Naive thymus-derived CD8-positive, alpha-beta T cell (primary cell): ENCODE results near the gene ACSF2. TPM values are rescaled to one million over a fixed set of nuclear protein-coding genes. Genes with fewer than 3 reads are reported as not detected.
"Not testable (repeated sequence)": the region's sequence is repeated elsewhere in the genome, so short reads cannot be mapped to it uniquely, and the experiment has no call there.

Experiments
- ATAC-seq, 2 donors: fragments of 150-1000 bp; cut with Tn5 transposase in 1 of 2; sonication (Bioruptor Pico), chemical (Tn5 transposase) in 1 of 2; 1 replicate in 1 of 2; 2 replicates in 1 of 2; pipeline ENCODE4 v1.10.0; 2021; ENCODE audit warnings: mild to moderate bottlenecking in 2 of 2, moderate library complexity in 2 of 2
- POLR2A ChIA-PET: fragments of 350-600 bp; sonication (Branson Sonifier 250); formaldehyde crosslinking; loops from one replicate; lab custom pipeline; 2021; ENCODE audit warnings: antibody characterized with exemption; lab: Charles Lee
- DNase-seq, 10 donors: peaks; one replicate each; pipeline versions ENCODE4 v3.0.0 to v3.0.0-alpha.2; 2020 to 2022
- H3K27ac Mint-ChIP-seq, 10 donors: one replicate each; pipeline ENCODE4 v1.8.0; 2020 to 2022; ENCODE audit warnings: mild to moderate bottlenecking in 10 of 10, mixed read lengths in 10 of 10, moderate library complexity in 4 of 10, inconsistent platforms in 1 of 10
- H3K27me3 Mint-ChIP-seq, 5 donors: one replicate each; pipeline ENCODE4 v1.8.0; 2021 to 2022; ENCODE audit warnings: mixed read lengths in 5 of 5
- H3K36me3 Mint-ChIP-seq, 3 donors: one replicate each; pipeline ENCODE4 v1.8.0; 2020 to 2022; ENCODE audit warnings: mixed read lengths in 3 of 3, mild to moderate bottlenecking in 2 of 3, inconsistent platforms in 1 of 3
- H3K4me1 Mint-ChIP-seq, 4 donors: one replicate each; pipeline ENCODE4 v1.8.0; 2021 to 2022; ENCODE audit warnings: mixed read lengths in 4 of 4
- H3K4me3 Mint-ChIP-seq, 10 donors: one replicate each; pipeline ENCODE4 v1.8.0; 2020 to 2022; ENCODE audit warnings: mild to moderate bottlenecking in 10 of 10, mixed read lengths in 10 of 10, moderate library complexity in 6 of 10, inconsistent platforms in 1 of 10
- H3K9me3 Mint-ChIP-seq, 9 donors: one replicate each; pipeline ENCODE4 v1.8.0; 2020 to 2022; ENCODE audit warnings: mixed read lengths in 9 of 9, mild to moderate bottlenecking in 3 of 9, inconsistent platforms in 1 of 9, moderate library complexity in 1 of 9
- polyA plus RNA-seq, 3 donors: library from polyadenylated mRNA; unstranded; fragments of 300-500 nt; fragmentation: Illumina TruSeq; gene quantifications; one replicate each; pipeline ENCODE4 v1.2.3, GENCODE V29; 2021
- total RNA-seq, 8 experiments: library from RNA in 2 of 8; stranded (reverse) in 2 of 8; gene quantifications; one replicate each; pipeline ENCODE4 v1.2.3 and lab custom pipeline; 2021 to 2026

ACSF2 gene
- total and polyA plus RNA-seq, 5 experiments from 2014 or later = 1.2 to 25.9 (median 2.3) TPM

DNA sequence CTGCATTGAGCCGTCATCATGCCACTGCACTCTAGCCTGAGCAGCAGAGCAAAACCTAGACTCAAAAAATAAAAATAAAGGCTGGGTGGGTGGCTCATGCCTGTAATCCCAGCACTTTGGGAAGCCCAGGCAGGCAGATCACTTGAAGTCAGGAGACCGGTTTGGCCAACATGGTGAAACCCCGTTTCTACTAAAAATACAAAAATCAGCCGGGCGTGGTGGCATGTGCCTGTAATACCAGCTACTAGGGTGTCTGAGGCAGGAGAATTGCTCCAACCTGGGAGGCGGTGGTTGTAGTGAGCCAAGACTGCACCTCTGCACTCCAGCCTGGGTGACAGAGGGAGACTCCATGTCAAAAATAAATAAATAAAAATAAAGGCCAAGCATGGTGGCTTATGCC is 2.1 kb downstream of the ACSF2 start:
- POLR2A ChIA-PET, ATAC-seq, H3K36me3 Mint-ChIP-seq, DNase-seq, H3K9me3 Mint-ChIP-seq, H3K27me3 Mint-ChIP-seq: not testable (repeated sequence)
- peaks cover 12 to 37% (median 23%) of the 10 kb centered on the region in 4 donors for H3K4me1 Mint-ChIP-seq
- H3K4me3 Mint-ChIP-seq = peak overlapping the region in 4 of 10 donors; percentile 55 to 88 (median 75)
- H3K27ac Mint-ChIP-seq = peak overlapping the region in 4 of 10 donors; percentile 8 to 91 (median 73)

DNA sequence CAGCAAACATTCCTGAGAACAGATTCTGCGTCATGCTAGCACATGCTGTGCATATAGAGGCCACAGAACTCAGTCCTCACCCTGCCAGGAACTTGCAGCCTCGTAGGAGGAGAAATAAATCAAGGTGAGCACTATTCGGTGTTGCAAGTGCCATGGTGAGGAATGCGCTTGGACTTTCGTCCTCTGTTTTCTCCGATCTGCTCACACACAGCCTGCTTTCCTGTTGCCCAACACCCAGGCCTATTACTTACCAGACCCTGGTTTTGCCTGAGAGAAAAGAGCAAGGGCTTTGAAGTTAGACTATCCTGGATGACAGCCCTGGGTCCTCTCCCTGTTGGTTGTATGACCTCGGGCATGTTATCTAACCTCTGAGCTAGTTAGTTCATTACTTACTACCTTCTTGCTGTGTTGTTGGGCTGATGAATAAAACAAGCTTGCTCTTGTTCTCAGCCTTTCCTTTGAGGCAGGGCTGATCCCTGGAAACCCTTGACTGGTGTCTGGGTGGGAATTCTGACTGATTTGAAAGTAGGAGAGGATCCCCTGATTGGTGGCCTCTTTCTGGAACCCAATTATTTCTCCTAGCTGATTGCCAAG is 2.9 kb downstream of the ACSF2 start:
- no peak overlapping the region for H3K4me3 Mint-ChIP-seq
- no peak overlapping the region for H3K27ac Mint-ChIP-seq
- H3K4me1 Mint-ChIP-seq = peaks cover 12 to 32% (median 23%) of the 10 kb centered on the region in 4 donors
- ATAC-seq (no peak), DNase-seq (no peak)
- POLR2A ChIA-PET = no interaction called here
- no peaks in the 10 kb centered on the region for H3K27me3 Mint-ChIP-seq
- H3K36me3 Mint-ChIP-seq = peaks cover 0 to 1% (median 0%) of the 10 kb centered on the region in 3 donors
- H3K9me3 Mint-ChIP-seq = no peaks in the 10 kb centered on the region

DNA sequence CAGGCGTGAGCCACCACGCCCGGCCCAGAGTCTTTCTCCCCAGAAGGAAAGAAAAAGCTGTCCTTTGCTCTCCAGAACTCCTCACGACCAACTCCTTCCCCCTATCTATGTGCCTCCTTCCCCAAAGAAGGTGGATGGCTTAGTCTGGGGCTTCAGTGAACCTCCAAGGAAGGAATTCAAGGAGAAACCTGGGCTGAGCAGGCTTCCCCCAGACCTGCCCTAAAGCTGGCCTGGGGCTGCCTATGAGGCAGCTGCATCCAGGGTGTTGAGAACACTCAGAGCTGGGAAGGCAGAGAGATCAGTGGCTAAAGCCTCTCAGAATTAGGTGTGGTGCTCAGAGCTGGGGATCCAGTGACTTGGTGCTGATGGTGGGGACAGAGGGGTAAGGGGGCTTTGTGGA is 3.8 kb downstream of the ACSF2 start:
- peaks cover 12 to 26% (median 23%) of the 10 kb centered on the region in 4 donors for H3K4me1 Mint-ChIP-seq
- no peaks in the 10 kb centered on the region for H3K9me3 Mint-ChIP-seq
- H3K27me3 Mint-ChIP-seq = no peaks in the 10 kb centered on the region
- peak overlapping the region in 1 of 10 donors; percentile 78 for H3K27ac Mint-ChIP-seq
- H3K36me3 Mint-ChIP-seq = peaks cover 0 to 1% (median 0%) of the 10 kb centered on the region in 3 donors
- POLR2A ChIA-PET = no interaction called here
- DNase-seq = no peak
- no peak overlapping the region for H3K4me3 Mint-ChIP-seq
- no peak for ATAC-seq

DNA sequence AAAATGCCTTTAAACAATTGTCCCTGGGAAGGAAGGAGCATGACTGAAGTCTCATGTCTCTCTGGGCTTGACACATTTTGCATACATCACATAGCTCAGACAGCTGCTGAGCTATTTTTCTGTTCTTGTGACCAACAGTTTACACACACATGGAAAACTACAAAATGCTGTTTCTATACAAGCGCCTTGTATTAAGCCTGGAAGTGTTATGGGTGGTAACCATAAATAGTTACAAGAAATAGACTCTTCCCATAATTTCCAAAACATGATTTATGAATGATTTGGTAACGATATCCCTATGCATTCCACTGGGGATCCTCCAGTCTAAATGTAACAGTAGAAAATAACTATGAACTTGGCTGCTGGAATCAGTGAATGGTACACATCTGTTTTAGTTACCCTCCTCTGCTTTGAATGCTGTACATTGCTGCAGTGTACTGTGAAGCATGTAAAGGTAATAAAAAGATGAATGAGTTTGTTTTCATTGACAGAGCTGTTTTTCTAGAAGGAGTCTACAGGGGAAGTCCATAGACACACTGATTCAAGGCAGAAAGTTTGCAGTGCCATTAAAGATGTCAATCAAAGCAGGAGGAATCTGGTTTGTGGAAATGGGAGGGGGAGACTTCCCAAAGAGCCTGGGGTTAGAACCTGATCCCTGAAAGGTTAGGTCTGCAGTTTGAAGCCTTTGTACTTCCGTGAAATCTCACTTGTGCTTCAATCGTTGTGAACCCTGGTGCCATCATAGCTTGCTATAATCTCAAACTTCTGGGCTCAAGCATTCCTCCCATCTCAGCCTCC is 5.0 kb downstream of the ACSF2 start:
- POLR2A ChIA-PET = interaction anchor here (1.0 kb wide), 1 partner anchor 9 kb away, joined by 5 read pairs; no protein-coding TSS in a partner anchor
- H3K4me1 Mint-ChIP-seq = peaks cover 10 to 20% (median 16%) of the 10 kb centered on the region in 4 donors

DNA sequence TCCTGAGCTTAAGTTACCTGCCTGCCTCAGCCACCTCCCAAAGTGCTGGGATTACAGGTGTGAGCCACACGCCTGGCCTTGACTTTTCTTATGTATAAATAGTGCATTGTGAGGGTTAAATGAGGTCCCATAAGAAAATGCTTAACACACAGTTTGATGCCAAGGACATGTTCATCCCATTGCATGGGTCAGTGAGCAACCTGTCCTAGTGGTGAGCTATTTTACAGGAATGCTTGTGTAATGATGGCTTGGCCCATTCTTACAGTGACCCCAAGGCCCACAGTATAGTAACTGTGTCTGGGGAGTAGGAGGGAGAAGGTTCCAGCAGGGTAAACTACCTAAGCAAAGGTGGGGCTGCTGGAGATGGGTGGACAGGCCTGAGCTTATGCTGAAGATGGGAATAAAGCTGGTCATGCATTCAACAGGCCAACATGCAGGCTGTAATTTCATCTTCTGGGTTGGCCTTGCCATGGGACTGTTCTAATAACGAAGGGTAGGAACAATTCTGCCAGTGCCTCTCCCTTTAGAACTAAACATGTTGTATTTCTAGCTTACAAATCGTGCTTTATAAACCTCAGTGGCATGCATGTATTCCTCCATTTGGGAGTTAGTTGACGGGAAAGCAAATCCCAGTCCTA is 6.2 kb downstream of the ACSF2 start:
- peaks cover 0 to 2% (median 1%) of the 10 kb centered on the region in 3 donors for H3K36me3 Mint-ChIP-seq
- POLR2A ChIA-PET = interaction anchor here (1.1 kb wide), 1 partner anchor 86 kb away, joined by 3 read pairs; the partner anchor contains the start of gene XYLT2

More for the DNA sequence above, 5.0 kb downstream of the ACSF2 start:
- ATAC-seq (no peak), DNase-seq (no peak)
- Mint-ChIP-seq H3K27me3 (no peaks in the 10 kb centered on the region), H3K4me3 (no peak overlapping the region), H3K27ac (peak overlapping the region in 1 of 10 donors; percentile 3), H3K9me3 (no peaks in the 10 kb centered on the region), H3K36me3 (peaks cover 0 to 1% (median 0%) of the 10 kb centered on the region in 3 donors)

DNA sequence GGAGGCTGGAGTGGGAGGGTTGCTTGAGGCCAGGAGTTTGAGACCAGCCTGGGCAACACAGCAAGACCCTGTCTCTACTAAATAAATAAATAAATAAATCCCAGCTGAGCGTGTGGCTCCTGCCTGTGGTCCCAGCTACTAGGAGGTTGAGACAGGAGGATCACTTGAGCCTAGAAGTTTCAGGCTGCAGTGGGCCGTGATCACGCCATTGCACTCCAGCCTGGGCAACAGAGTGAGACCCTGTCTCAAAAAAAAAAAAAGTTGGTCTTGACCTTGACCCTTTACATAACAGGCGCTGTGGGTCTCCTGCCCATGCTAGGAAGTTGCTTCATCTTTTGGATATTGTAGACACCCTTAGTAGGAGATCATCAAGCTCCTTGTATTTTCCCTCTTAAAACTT is 11.4 kb downstream of the ACSF2 start:
- POLR2A ChIA-PET = interaction anchor here (0.8 kb wide), 1 partner anchor 40 kb away, joined by 8 read pairs; the partner anchor contains the start of gene LRRC59
- Mint-ChIP-seq H3K4me1 (peaks cover 0 to 2% (median 1%) of the 10 kb centered on the region in 4 donors), H3K4me3 (no peak overlapping the region), H3K27me3 (no peaks in the 10 kb centered on the region), H3K9me3 (no peaks in the 10 kb centered on the region), H3K36me3 (peaks cover 0 to 2% (median 0%) of the 10 kb centered on the region in 3 donors), H3K27ac (no peak overlapping the region)
- DNase-seq (no peak), ATAC-seq (no peak)

More for the DNA sequence above, 6.2 kb downstream of the ACSF2 start:
- DNase-seq (no peak), ATAC-seq (no peak)
- peak overlapping the region in 1 of 10 donors; percentile 21 for H3K27ac Mint-ChIP-seq
- H3K4me1 Mint-ChIP-seq = peaks cover 4 to 12% (median 8%) of the 10 kb centered on the region in 4 donors
- no peaks in the 10 kb centered on the region for H3K27me3 Mint-ChIP-seq
- H3K9me3 Mint-ChIP-seq = no peaks in the 10 kb centered on the region
- no peak overlapping the region for H3K4me3 Mint-ChIP-seq

DNA sequence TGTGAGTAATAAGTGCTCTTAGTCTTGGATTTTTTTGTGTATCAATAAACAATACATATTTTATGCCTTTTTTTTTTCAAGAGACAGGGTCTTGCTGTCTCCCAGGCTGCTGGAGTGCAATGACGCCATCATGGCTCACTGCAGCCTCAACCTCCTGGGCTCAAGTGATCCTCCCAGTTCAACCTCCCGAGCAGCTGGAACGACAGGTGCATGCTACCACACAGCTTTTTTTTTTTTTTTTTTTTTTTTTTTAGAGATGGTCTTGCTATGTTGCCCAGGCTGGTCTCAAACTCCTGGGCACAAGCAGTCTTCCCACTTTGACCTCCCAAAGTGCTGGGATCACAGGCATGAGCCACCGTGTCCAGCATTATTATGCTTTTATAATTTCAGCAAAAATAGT is 13.0 kb downstream of the ACSF2 start:
- POLR2A ChIA-PET = interaction anchor here (0.6 kb wide), 1 partner anchor 13 kb away, joined by 3 read pairs; no protein-coding TSS in a partner anchor
- no peaks in the 10 kb centered on the region for H3K9me3 Mint-ChIP-seq
- H3K27me3 Mint-ChIP-seq = no peaks in the 10 kb centered on the region
- DNase-seq (no peak), ATAC-seq (no peak)
- H3K4me1 Mint-ChIP-seq = peaks cover 0 to 2% (median 1%) of the 10 kb centered on the region in 4 donors
- peaks cover 0 to 2% (median 0%) of the 10 kb centered on the region in 3 donors for H3K36me3 Mint-ChIP-seq
- H3K27ac Mint-ChIP-seq = no peak overlapping the region
- no peak overlapping the region for H3K4me3 Mint-ChIP-seq

DNA sequence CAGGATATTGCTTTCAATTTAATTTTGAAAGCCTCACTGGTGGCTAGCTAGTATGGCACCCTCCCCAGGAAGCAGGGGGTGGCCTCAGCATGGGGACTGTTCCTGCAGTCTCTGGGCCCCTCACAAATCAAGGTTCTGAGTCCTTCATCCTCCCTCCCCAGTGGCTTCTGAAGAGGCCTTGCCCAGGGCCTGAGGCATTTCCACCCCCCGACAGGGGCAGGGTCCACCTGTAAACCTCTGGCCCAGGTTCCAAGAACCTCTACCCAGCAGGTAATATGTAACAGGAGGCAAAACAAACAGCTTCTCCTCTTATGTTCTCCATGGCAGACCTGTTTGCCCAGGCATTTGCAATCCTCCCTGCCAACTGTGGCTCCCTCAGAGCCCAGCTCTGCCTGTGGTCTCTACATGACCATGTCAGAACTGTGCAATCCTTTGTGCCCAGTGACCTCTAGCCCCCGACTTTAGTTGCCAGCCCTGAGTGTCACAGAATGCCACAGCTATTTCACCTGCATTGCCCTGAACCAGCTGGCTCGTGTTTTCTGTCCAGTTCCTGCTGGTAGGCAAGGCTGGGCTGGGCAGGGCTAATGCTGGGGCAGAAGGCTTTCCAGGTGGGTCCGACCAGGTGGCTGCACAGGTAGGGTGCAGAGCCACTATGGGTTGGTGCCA is 14.3 kb downstream of the ACSF2 start:
- Mint-ChIP-seq H3K27me3 (no peaks in the 10 kb centered on the region), H3K4me1 (peaks cover 0 to 5% (median 1%) of the 10 kb centered on the region in 4 donors), H3K27ac (peak overlapping the region in 1 of 10 donors; percentile 56), H3K36me3 (peaks cover 0 to 2% (median 0%) of the 10 kb centered on the region in 3 donors), H3K9me3 (no peaks in the 10 kb centered on the region), H3K4me3 (no peak overlapping the region)
- POLR2A ChIA-PET = no interaction called here
- DNase-seq (no peak), ATAC-seq (no peak)

DNA sequence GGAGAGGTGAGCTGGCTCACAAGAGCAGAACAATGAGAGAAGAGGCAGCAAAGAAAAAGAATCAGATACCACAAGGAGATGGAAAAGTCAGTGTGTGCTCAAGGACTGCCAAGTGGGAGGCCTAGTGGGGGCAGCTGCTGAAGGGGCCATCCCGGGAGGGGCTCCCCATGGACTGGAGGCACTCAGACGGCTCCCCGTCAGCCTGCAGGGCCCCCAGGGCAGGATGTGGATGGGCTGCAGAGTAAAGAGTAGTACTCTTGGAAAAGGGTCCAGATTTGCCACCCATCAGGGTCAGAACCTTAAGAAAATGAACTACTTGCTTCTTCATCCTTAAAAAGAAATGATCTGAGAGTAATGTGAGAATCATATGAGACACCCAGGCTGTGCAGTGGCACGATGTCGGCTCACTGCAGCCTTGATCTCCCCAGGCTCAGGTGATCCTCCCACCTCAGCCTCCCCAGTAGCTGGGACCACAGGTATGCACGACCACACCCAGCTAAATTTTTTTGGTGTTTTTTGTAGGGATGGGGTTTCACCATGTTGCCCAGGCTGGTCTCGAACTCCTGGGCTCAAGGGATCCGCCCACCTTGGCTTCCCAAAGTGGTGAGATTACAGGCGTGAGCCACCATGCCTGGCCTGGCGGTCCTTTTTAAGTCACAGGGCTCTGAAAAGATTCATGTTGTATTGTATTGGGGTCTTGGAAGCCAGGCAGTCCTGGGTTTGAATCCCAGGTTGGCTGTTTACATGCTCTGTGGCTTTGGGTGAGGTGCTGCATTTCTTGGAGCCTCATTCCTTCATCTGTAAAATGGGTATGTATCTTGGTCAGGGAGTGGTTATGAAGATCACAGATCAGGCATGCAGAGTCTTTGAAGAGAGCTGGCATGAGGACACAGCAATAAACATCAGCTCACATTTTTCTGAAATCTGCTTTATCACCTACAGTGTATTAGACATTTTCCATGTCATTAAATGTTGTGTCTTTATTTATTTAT is 15.1 kb downstream of the ACSF2 start:
- no peaks in the 10 kb centered on the region for H3K27me3 Mint-ChIP-seq
- H3K4me3 Mint-ChIP-seq = no peak overlapping the region
- POLR2A ChIA-PET = no interaction called here
- peaks cover 0 to 2% (median 0%) of the 10 kb centered on the region in 3 donors for H3K36me3 Mint-ChIP-seq
- peaks cover 0 to 5% (median 1%) of the 10 kb centered on the region in 4 donors for H3K4me1 Mint-ChIP-seq
- no peak for ATAC-seq
- DNase-seq = no peak
- no peaks in the 10 kb centered on the region for H3K9me3 Mint-ChIP-seq
- peak overlapping the region in 1 of 10 donors; percentile 59 for H3K27ac Mint-ChIP-seq

DNA sequence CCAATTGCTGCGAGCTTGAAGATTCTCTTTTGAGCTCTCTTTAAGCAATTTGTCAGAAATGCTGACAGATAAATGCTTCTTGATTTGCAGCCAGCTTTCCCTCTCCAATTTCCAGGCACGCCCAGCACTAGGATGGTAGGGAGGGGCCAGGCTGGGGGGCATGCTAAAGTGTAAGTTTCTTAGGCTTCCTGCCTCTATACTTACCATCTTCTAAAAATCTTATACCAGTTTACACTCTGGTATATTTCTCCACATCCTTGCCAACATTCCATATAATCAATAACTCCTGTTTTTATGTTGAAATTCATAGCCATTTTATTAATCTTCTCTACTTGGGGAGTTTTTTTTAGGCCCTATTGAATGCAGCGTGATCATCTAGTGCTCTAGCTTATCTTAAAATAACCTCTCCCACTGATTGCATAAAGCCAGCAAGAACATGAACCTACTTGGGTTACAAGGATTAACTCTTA is 17.5 kb downstream of the ACSF2 start:
- ATAC-seq (no peak), DNase-seq (no peak)
- H3K36me3 Mint-ChIP-seq = no peaks in the 10 kb centered on the region
- H3K9me3 Mint-ChIP-seq = no peaks in the 10 kb centered on the region
- H3K27me3 Mint-ChIP-seq = no peaks in the 10 kb centered on the region
- POLR2A ChIA-PET = no interaction called here
- H3K4me1 Mint-ChIP-seq = peaks cover 0 to 5% (median 2%) of the 10 kb centered on the region in 4 donors
- H3K27ac Mint-ChIP-seq = no peak overlapping the region
- no peak overlapping the region for H3K4me3 Mint-ChIP-seq
